ENCODE results near the gene SLC36A1. TPM values are rescaled to one million over a fixed set of nuclear protein-coding genes. Genes with fewer than 3 reads are reported as not detected.

The SLC36A1 gene
- total RNA-seq, 1 experiment from 2014 or later, result 12.7 TPM

DNA sequence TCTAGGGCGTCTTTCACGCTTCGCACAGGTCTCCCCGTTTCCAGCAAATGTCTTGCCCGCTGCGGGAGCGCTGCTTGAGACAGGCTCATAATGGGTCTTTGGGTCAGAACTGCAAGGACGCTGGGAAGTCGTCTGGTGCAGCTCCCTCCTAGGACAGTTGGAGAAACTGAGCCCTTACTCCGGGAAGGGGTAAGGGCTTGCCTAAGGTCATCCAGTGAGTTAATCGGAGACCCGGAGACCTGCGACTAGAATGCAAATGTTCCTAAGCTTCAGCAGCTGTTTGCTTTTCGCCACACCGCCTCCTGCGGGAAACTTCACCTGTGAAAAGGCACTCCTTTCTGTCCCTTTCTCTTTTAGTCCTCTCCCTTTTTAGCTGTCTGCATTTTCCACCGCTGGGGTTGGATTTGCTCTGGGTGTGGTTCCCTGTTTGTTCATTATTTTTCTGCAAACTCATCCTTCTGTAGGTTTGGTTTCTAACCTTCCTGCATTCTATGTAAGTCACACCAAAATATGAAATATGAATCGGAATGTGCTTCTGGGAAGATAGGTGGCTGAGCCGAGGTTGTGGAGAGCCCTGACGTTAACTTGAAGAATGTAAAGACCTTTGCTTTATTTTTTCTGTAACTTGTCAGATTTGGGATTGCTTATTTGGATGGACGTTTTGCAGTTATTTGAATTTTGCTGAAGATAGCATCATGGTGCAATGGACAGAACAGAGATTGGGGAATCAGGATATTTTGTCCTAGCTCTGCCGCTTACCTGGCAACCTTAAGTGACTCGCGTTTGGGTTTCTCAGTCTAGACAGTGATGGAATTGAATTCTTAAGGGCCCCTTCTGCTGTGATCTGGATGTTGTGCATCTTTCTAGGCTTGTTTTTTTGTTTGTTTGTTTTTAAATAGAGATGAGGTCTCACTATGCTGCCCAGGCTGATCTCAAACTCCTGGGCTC, 909 bp downstream of the SLC36A1 start:
- DNase-seq, result peak; percentile 69
- H3K79me2 ChIP-seq (ENCODE audit: low read length), result peaks cover 39% of the 10 kb centered on the region
- H3K4me3 ChIP-seq (ENCODE audit: low read length), result peak overlapping the region; percentile 92
- H3K9me2 ChIP-seq (replicated peaks; ENCODE audit: insufficient read depth, low read length), result no peaks in the 10 kb centered on the region
- H3K4me2 ChIP-seq (ENCODE audit: low read depth, low read length, poor library complexity, severe bottlenecking), result peak overlapping the region; percentile 90
- peak overlapping the region; percentile 16; the same call in 1 of the 2 replicates for H3K27ac ChIP-seq (ENCODE audit: low read length)
- H3K36me3 ChIP-seq (ENCODE audit: insufficient read depth, low read length), result no peaks in the 10 kb centered on the region
- H3K27me3 ChIP-seq (ENCODE audit: low read length), result no peaks in the 10 kb centered on the region
- peak overlapping the region; percentile 83 for H2AFZ ChIP-seq (ENCODE audit: low read length)
- H4K20me1 ChIP-seq (ENCODE audit: insufficient read depth, low read depth, low read length), result no peaks in the 10 kb centered on the region
- H3K4me1 ChIP-seq (ENCODE audit: low read length), result peaks cover 15% of the 10 kb centered on the region
- H3K9ac ChIP-seq (ENCODE audit: low read length), result peak overlapping the region; percentile 87
- H3K9me3 ChIP-seq (ENCODE audit: low read length), result no peaks in the 10 kb centered on the region

DNA sequence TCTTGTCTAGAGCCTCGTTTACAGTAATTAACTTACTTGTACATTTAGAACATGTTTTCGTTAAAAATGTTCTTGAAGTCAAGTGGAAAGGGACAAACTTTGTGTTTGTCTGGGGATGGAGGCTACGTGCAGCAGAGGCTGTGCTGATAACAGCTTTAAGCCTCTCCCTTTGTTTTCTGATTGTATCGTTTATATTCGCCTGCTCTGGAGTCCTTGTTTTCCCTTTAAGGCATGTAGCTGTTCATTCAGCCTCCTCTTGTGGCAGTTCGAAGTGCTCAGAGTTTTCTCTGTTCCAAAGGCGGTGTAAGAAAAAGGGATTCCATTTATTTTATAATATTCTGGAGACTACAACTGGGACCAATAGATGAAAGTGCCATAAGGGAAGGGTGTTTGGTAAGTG, 1.9 kb downstream of the SLC36A1 start:
- Histone ChIP-seq H3K9me3 (ENCODE audit: low read length) (no peaks in the 10 kb centered on the region), H3K36me3 (ENCODE audit: insufficient read depth, low read length) (no peaks in the 10 kb centered on the region), H2AFZ (ENCODE audit: low read length) (no peak overlapping the region), H3K27me3 (ENCODE audit: low read length) (no peaks in the 10 kb centered on the region), H3K9ac (ENCODE audit: low read length) (no peak overlapping the region; the same call in 1 of the 2 replicates), H4K20me1 (ENCODE audit: insufficient read depth, low read depth, low read length) (no peaks in the 10 kb centered on the region), H3K4me1 (ENCODE audit: low read length) (peaks cover 15% of the 10 kb centered on the region), H3K4me3 (ENCODE audit: low read length) (peak overlapping the region; percentile 92; the same call in 1 of the 2 replicates), H3K79me2 (ENCODE audit: low read length) (peaks cover 44% of the 10 kb centered on the region), H3K27ac (ENCODE audit: low read length) (no peak overlapping the region), H3K9me2 (replicated peaks; ENCODE audit: insufficient read depth, low read length) (no peaks in the 10 kb centered on the region), H3K4me2 (ENCODE audit: low read depth, low read length, poor library complexity, severe bottlenecking) (peak overlapping the region; percentile 90)
- DNase-seq, result no peak

DNA sequence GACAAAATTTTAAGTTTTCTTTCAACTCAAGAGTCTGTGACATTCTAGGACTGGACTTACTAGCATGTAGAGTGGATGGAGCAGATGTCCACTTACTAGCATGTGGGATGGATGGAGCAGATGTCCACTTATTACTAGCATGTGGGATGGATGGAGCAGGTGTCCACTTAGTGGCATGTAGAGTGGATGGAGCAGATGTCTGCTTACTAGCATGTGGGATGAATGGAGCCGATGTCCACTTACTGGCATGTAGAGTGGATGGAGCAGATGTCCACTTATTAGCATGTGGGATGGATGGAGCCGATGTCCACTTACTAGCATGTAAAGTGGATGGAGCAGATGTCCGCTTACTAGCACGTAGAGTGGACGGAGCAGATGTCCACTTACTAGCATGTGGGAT, 2.4 kb downstream of the SLC36A1 start:
- peaks cover 46% of the 10 kb centered on the region for H3K79me2 ChIP-seq (ENCODE audit: low read length)
- H3K4me3 ChIP-seq (ENCODE audit: low read length), result no peak overlapping the region
- H3K9ac ChIP-seq (ENCODE audit: low read length), result no peak overlapping the region
- H3K27ac ChIP-seq (ENCODE audit: low read length), result no peak overlapping the region
- no peaks in the 10 kb centered on the region for H3K27me3 ChIP-seq (ENCODE audit: low read length)
- no peaks in the 10 kb centered on the region for H3K9me3 ChIP-seq (ENCODE audit: low read length)
- peak overlapping the region; percentile 90 for H3K4me2 ChIP-seq (ENCODE audit: low read depth, low read length, poor library complexity, severe bottlenecking)
- H2AFZ ChIP-seq (ENCODE audit: low read length), result no peak overlapping the region
- no peaks in the 10 kb centered on the region for H4K20me1 ChIP-seq (ENCODE audit: insufficient read depth, low read depth, low read length)
- no peaks in the 10 kb centered on the region for H3K36me3 ChIP-seq (ENCODE audit: insufficient read depth, low read length)
- peaks cover 15% of the 10 kb centered on the region for H3K4me1 ChIP-seq (ENCODE audit: low read length)
- no peak for DNase-seq
- no peaks in the 10 kb centered on the region for H3K9me2 ChIP-seq (replicated peaks; ENCODE audit: insufficient read depth, low read length)

DNA sequence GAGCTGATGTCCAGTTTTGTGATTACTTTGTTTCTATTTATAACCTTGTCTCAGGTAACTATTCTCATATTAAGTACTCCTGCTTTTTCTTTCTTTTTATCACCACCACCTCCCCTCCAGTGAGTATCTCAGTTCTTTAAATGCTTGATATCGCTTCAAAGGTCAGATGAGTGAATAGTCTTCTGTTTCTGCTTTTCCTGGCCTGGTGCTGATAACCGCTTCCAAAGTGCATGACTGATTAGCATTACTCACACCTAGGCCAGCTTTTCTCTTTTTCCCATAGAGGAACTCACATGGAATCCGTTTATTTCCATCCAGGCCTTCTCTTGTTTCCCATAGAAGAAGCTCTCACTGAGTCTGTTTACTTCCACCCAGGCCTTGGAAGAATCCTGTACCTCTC, 3.2 kb downstream of the SLC36A1 start:
- no peaks in the 10 kb centered on the region for H3K9me2 ChIP-seq (replicated peaks; ENCODE audit: insufficient read depth, low read length)
- DNase-seq, result no peak
- H3K27me3 ChIP-seq (ENCODE audit: low read length), result no peaks in the 10 kb centered on the region
- no peak overlapping the region for H2AFZ ChIP-seq (ENCODE audit: low read length)
- H3K4me3 ChIP-seq (ENCODE audit: low read length), result no peak overlapping the region
- H3K4me1 ChIP-seq (ENCODE audit: low read length), result peaks cover 15% of the 10 kb centered on the region
- no peak overlapping the region for H3K4me2 ChIP-seq (ENCODE audit: low read depth, low read length, poor library complexity, severe bottlenecking)
- H3K79me2 ChIP-seq (ENCODE audit: low read length), result peaks cover 54% of the 10 kb centered on the region
- no peaks in the 10 kb centered on the region for H3K36me3 ChIP-seq (ENCODE audit: insufficient read depth, low read length)
- H3K9me3 ChIP-seq (ENCODE audit: low read length), result no peaks in the 10 kb centered on the region
- H3K27ac ChIP-seq (ENCODE audit: low read length), result no peak overlapping the region
- no peak overlapping the region for H3K9ac ChIP-seq (ENCODE audit: low read length)
- H4K20me1 ChIP-seq (ENCODE audit: insufficient read depth, low read depth, low read length), result no peaks in the 10 kb centered on the region

DNA sequence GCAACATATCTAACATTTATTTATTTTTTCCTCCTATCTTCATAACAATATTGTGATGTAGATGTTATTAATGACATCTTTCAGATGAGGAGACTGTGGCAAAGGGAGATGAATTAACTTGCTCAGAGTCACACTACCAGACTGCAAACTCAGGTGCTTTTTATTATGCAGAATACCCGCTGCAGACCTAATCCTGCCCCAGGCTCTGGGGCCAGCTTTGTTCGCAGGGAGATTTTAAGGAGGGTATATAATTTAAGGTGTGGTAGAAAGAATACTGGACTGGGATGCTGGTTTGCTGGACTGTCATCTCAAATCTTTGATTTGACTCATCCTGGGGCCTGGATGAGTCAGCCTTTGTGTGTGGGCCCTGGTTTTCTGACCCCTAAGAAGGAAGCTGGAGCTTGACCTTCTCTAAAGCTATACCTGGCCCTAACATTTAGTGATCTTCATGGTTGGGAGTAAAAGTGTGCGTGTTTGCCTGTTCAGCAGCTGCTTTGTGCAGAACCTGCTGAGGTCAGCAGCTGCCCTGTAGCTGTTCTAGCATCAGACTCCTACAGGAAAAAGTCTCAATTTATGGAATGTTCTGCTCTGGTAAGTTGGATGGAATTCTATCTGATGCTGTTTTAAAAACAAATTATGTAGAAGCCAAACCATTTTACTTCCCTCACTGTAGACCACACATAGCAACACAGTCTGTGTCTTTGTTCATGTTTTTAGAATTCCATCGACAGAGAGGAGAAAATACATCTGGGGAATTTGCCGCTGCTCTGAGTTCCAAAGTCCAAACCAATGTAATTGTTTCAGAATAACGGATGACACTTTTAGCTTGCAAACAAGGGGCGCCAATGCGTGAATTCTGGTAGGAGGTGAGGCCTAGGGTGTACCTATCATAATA, 4.5 kb downstream of the SLC36A1 start:
- H3K9ac ChIP-seq (ENCODE audit: low read length), result no peak overlapping the region
- H3K4me3 ChIP-seq (ENCODE audit: low read length), result no peak overlapping the region
- no peak for DNase-seq

DNA sequence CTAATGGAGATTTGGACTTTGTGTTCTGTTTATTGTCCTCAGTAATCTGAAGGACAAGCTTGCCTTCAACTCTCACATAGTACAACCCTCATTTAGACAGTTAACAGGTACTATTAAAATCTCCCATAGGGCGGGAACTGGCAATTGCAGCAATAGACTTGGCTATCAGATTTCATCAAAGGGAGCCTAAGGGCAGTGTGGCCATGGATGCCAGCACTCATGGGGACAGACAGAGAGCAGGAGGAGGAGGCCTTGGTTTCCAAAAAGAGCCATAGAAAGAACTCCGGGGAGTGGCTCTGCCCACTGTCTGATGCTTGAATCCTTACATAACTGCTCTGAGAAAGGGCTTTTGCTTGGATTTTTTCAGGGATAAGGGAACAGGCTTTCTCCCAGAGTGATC, 6.8 kb downstream of the SLC36A1 start:
- Histone ChIP-seq H3K4me1 (ENCODE audit: low read length) (peaks cover 4% of the 10 kb centered on the region), H3K27me3 (ENCODE audit: low read length) (no peaks in the 10 kb centered on the region), H2AFZ (ENCODE audit: low read length) (no peak overlapping the region), H3K9me3 (ENCODE audit: low read length) (no peaks in the 10 kb centered on the region), H3K79me2 (ENCODE audit: low read length) (peaks cover 54% of the 10 kb centered on the region), H3K36me3 (ENCODE audit: insufficient read depth, low read length) (no peaks in the 10 kb centered on the region), H4K20me1 (ENCODE audit: insufficient read depth, low read depth, low read length) (no peaks in the 10 kb centered on the region), H3K9me2 (replicated peaks; ENCODE audit: insufficient read depth, low read length) (no peaks in the 10 kb centered on the region), H3K4me3 (ENCODE audit: low read length) (no peak overlapping the region), H3K9ac (ENCODE audit: low read length) (no peak overlapping the region), H3K4me2 (ENCODE audit: low read depth, low read length, poor library complexity, severe bottlenecking) (no peak overlapping the region), H3K27ac (ENCODE audit: low read length) (no peak overlapping the region)
- DNase-seq, result no peak

More for the DNA sequence above, 4.5 kb downstream of the SLC36A1 start:
- H3K9me3 ChIP-seq (ENCODE audit: low read length), result no peaks in the 10 kb centered on the region
- peaks cover 64% of the 10 kb centered on the region for H3K79me2 ChIP-seq (ENCODE audit: low read length)
- no peaks in the 10 kb centered on the region for H3K9me2 ChIP-seq (replicated peaks; ENCODE audit: insufficient read depth, low read length)
- no peaks in the 10 kb centered on the region for H3K36me3 ChIP-seq (ENCODE audit: insufficient read depth, low read length)
- no peak overlapping the region for H3K4me2 ChIP-seq (ENCODE audit: low read depth, low read length, poor library complexity, severe bottlenecking)
- H4K20me1 ChIP-seq (ENCODE audit: insufficient read depth, low read depth, low read length), result no peaks in the 10 kb centered on the region
- H2AFZ ChIP-seq (ENCODE audit: low read length), result no peak overlapping the region
- H3K4me1 ChIP-seq (ENCODE audit: low read length), result peaks cover 15% of the 10 kb centered on the region
- H3K27ac ChIP-seq (ENCODE audit: low read length), result no peak overlapping the region
- H3K27me3 ChIP-seq (ENCODE audit: low read length), result no peaks in the 10 kb centered on the region

DNA sequence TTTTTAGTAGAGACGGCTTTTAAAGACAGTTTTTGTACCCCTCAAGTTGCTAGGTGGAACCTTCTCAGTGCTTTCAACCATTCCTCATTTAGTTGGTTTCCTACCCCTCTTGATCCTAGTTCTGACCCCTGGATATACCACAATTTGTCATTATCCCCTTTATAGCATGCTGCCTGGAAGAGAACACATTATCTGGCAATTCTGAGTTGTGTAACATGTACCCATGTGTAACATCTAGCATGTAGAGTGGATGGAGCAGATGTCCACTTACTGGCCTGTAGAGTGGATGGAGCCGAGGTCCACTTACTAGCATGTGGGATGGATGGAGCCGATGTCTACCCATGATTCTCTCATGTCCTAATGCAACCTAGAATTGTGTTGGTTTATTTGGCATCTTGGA, 7.5 kb downstream of the SLC36A1 start:
- H3K9me2 ChIP-seq (replicated peaks; ENCODE audit: insufficient read depth, low read length), result no peaks in the 10 kb centered on the region
- no peak overlapping the region for H2AFZ ChIP-seq (ENCODE audit: low read length)
- no peaks in the 10 kb centered on the region for H3K36me3 ChIP-seq (ENCODE audit: insufficient read depth, low read length)
- H4K20me1 ChIP-seq (ENCODE audit: insufficient read depth, low read depth, low read length), result no peaks in the 10 kb centered on the region
- H3K9ac ChIP-seq (ENCODE audit: low read length), result no peak overlapping the region
- no peak overlapping the region for H3K27ac ChIP-seq (ENCODE audit: low read length)
- H3K4me1 ChIP-seq (ENCODE audit: low read length), result no peaks in the 10 kb centered on the region
- H3K4me2 ChIP-seq (ENCODE audit: low read depth, low read length, poor library complexity, severe bottlenecking), result no peak overlapping the region
- no peaks in the 10 kb centered on the region for H3K9me3 ChIP-seq (ENCODE audit: low read length)
- no peak overlapping the region for H3K4me3 ChIP-seq (ENCODE audit: low read length)
- no peak for DNase-seq
- H3K27me3 ChIP-seq (ENCODE audit: low read length), result no peaks in the 10 kb centered on the region
- peaks cover 47% of the 10 kb centered on the region for H3K79me2 ChIP-seq (ENCODE audit: low read length)

All from Karpas-422 (cell line).